Panc1 (cell line): Measurements from ENCODE around the gene EDC3. TPM values are rescaled to one million over a fixed set of nuclear protein-coding genes. Genes with fewer than 3 reads are reported as not detected.

Experiments
- ATAC-seq: fragments of 200-7000 bp; cut with Tn5 transposase; 2 replicates; pipeline ENCODE4 v1.9.1; 2020; ENCODE audit warnings: mild to moderate bottlenecking, moderate library complexity
- BruUV-seq: library from RNA; stranded (reverse); fragments of 400-500 nt; replicated peaks from 2 replicates; lab custom pipeline; 2021; lab: Mats Ljungman, UMichigan
- CTCF ChIA-PET: fragments of 300-600 bp; sonication (Branson Sonifier 250); formaldehyde crosslinking; loops from one replicate; lab custom pipeline; 2022; ENCODE audit warnings: antibody characterized with exemption; lab: Charles Lee
- POLR2A ChIA-PET: fragments of 300-600 bp; sonication (Branson Sonifier 250); formaldehyde crosslinking; loops from one replicate; lab custom pipeline; 2022; ENCODE audit warnings: antibody characterized with exemption; lab: Charles Lee
- DNase-seq: peaks from one replicate; pipeline ENCODE4 v3.0.0-alpha.2; 2010; ENCODE audit warnings: low read depth, low spot score
- H3K27ac ChIP-seq: 2 replicates; pipeline ENCODE4 v1.5.1; 2011; ENCODE audit warnings: mild to moderate bottlenecking, low read length, inconsistent platforms
- H3K27me3 ChIP-seq: fragments of 200-500 bp; sonication (Bioruptor generic); 2 replicates; pipeline ENCODE4 v1.6.0; 2014; ENCODE audit warnings: low read length, inconsistent platforms; ENCODE audit not compliant: control insufficient read depth, insufficient read depth
- H3K36me3 ChIP-seq: fragments of 200-500 bp; sonication (Bioruptor generic); 2 replicates; pipeline ENCODE4 v1.5.1; 2014; ENCODE audit warnings: inconsistent platforms, mild to moderate bottlenecking, low read length, moderate library complexity; ENCODE audit not compliant: control insufficient read depth, insufficient read depth
- H3K4me1 ChIP-seq: 2 replicates; pipeline ENCODE4 v1.5.1; 2011; ENCODE audit warnings: inconsistent platforms, mild to moderate bottlenecking, low read length, moderate library complexity; ENCODE audit not compliant: control insufficient read depth, insufficient read depth
- H3K4me3 ChIP-seq, 2 experiments: 2 replicates each; pipeline ENCODE4 v1.5.1; 2011 to 2012; ENCODE audit warnings: low read depth in 2 of 2, low read length in 2 of 2, mild to moderate bottlenecking in 2 of 2, inconsistent platforms in 1 of 2, moderate library complexity in 1 of 2
- H3K9me3 ChIP-seq: fragments of 200-500 bp; sonication (Bioruptor generic); 2 replicates; pipeline ENCODE4 v1.5.1; 2014; ENCODE audit warnings: low read depth, mild to moderate bottlenecking, inconsistent platforms, low read length, moderate library complexity; ENCODE audit not compliant: control insufficient read depth, insufficient read depth
- POLR2AphosphoS5 ChIP-seq: IDR thresholded peaks from 2 replicates; pipeline ENCODE4 v1.6.1; 2012; ENCODE audit warnings: mild to moderate bottlenecking, low read depth, low read length, moderate library complexity
- SIN3A ChIP-seq: IDR thresholded peaks from 2 replicates; pipeline ENCODE4 v1.6.1; 2012; ENCODE audit warnings: low read depth, mild to moderate bottlenecking, low read length, moderate library complexity, borderline replicate concordance; ENCODE audit not compliant: insufficient read depth
- TCF7L2 ChIP-seq: IDR thresholded peaks from 2 replicates; pipeline ENCODE4 v1.6.1; 2011; ENCODE audit warnings: mild to moderate bottlenecking, low read depth, low read length, inconsistent platforms
- in situ Hi-C: cut with HindIII; loops from 2 replicates; pipeline ENCODE4 v1.10.0; 2016; ENCODE audit warnings: low sequenced_read_pairs, low pct_unique_long_range_greater_than_20kb
- intact Hi-C: fragments of 100-400 bp; cut with micrococcal nuclease; formaldehyde crosslinking; loops from one replicate; pipeline ENCODE4 v1.10.0; 2022; ENCODE audit not compliant: unreplicated experiment
- total RNA-seq: library from RNA; stranded (reverse); gene quantifications from one replicate; pipeline ENCODE4 v1.2.1, GENCODE V29; 2021; ENCODE audit not compliant: unreplicated experiment
- TF ChIP-seq, protein P1 (sequence below), 2 experiments: IDR thresholded peaks; 2 replicates each; pipeline ENCODE4 v1.6.1; 2011 to 2012; ENCODE audit warnings: low read depth in 2 of 2, control low read depth in 1 of 2, low read length in 1 of 2, mild to moderate bottlenecking in 1 of 2, moderate library complexity in 1 of 2; ENCODE audit not compliant: insufficient read depth in 1 of 2
- TF ChIP-seq, protein P2 (sequence below): fragments of 450-650 bp; IDR thresholded peaks from 2 replicates; pipeline ENCODE4 v1.5.1; 2017; ENCODE audit warnings: mild to moderate bottlenecking

The EDC3 gene
- total RNA-seq, 1 experiment from 2014 or later, result 45.5 TPM

DNA sequence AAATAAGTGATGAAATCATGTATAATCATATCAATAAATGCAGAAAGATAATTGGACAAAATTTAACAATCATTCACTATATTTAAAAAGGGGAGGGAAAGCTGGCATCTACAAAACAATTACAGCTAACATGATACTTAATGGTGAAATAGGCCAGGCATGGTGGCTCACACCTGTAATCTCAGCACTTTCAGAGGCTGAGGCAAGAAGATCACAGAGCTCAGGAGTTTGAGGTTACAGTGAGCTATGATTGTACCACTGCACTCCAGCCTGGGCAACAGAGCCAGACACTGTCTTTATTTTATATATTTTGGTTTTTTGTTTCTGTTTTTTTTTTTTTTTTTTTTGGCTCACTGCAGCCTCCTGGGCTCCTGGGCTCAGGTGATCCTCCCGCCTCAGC lies 12.1 kb downstream of the EDC3 start:
- POLR2A ChIA-PET, result interaction anchor here (0.6 kb wide), 1 partner anchor 58 kb away, joined by 4 read pairs; no protein-coding TSS in a partner anchor
- H3K27ac ChIP-seq, result no peak overlapping the region

DNA sequence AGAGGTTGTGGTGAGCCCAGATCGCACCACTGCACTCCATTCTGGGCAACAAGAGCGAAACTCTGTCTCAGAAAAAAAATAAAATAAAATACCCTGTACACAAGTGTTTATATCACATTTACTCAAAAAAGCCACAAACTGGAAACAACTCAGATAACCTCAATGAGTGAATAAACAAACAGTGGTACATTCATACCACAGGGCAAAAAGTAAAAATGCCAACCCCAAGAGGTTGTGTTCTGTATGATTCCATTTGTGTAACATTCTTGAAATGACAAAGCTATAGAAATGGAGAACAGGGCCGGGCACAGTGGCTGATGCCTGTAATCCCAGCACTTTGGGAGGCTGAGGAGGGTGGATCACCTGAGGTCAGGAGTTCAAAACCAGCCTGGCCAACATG lies 12.9 kb downstream of the EDC3 start:
- H3K4me3 ChIP-seq, result no peak overlapping the region
- no peaks in the 10 kb centered on the region for H3K4me1 ChIP-seq
- TF ChIP-seq, protein P1, sequence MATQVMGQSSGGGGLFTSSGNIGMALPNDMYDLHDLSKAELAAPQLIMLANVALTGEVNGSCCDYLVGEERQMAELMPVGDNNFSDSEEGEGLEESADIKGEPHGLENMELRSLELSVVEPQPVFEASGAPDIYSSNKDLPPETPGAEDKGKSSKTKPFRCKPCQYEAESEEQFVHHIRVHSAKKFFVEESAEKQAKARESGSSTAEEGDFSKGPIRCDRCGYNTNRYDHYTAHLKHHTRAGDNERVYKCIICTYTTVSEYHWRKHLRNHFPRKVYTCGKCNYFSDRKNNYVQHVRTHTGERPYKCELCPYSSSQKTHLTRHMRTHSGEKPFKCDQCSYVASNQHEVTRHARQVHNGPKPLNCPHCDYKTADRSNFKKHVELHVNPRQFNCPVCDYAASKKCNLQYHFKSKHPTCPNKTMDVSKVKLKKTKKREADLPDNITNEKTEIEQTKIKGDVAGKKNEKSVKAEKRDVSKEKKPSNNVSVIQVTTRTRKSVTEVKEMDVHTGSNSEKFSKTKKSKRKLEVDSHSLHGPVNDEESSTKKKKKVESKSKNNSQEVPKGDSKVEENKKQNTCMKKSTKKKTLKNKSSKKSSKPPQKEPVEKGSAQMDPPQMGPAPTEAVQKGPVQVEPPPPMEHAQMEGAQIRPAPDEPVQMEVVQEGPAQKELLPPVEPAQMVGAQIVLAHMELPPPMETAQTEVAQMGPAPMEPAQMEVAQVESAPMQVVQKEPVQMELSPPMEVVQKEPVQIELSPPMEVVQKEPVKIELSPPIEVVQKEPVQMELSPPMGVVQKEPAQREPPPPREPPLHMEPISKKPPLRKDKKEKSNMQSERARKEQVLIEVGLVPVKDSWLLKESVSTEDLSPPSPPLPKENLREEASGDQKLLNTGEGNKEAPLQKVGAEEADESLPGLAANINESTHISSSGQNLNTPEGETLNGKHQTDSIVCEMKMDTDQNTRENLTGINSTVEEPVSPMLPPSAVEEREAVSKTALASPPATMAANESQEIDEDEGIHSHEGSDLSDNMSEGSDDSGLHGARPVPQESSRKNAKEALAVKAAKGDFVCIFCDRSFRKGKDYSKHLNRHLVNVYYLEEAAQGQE (IDR thresholded peaks at IDR 0.05; ENCODE audit: insufficient read depth in 1 of 2, low read depth in 2 of 2, low read length in 1 of 2), result no peak
- no peak for TF ChIP-seq POLR2AphosphoS5
- no peak for TF ChIP-seq SIN3A
- no peak for DNase-seq
- BruUV-seq, result no TSS peak
- H3K27ac ChIP-seq, result no peak overlapping the region
- in situ Hi-C loops (no loop called here), intact Hi-C loops (no loop called here)
- CTCF ChIA-PET, result no interaction called here
- H3K9me3 ChIP-seq, result no peaks in the 10 kb centered on the region
- no peak for ATAC-seq
- H3K27me3 ChIP-seq, result no peaks in the 10 kb centered on the region
- no peaks in the 10 kb centered on the region for H3K36me3 ChIP-seq
- POLR2A ChIA-PET, result no interaction called here

More for the DNA sequence above, 12.1 kb downstream of the EDC3 start:
- DNase-seq (no peak), ATAC-seq (no peak)
- intact Hi-C loops, result no loop called here
- in situ Hi-C loops, result no loop called here
- Histone ChIP-seq H3K36me3 (no peaks in the 10 kb centered on the region), H3K27me3 (no peaks in the 10 kb centered on the region), H3K4me1 (no peaks in the 10 kb centered on the region), H3K9me3 (no peaks in the 10 kb centered on the region), H3K4me3 (no peak overlapping the region)
- BruUV-seq, result no TSS peak
- CTCF ChIA-PET, result interaction anchor here (0.6 kb wide), 1 partner anchor 308 kb away, joined by 4 read pairs; no protein-coding TSS in a partner anchor
- TF ChIP-seq POLR2AphosphoS5, result no peak

DNA sequence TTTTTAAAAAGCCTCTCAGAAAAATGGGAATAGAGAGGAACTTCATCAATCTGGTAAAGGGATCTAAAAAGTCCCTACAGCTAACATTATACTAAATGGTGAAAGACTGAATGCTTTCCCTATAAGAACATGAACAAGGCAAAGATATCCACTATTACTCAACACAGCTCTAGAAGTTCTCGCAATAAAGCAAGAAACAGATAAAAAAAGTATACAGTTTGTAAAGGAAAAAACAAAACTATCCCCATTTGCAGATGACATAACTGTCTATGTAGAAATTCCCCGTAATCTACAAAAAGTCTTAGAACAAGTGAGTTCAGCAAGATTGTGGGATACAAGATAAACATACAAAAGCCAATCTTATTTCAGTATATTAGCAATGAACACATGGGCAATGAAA lies 15.4 kb downstream of the EDC3 start:
- no TSS peak for BruUV-seq
- Histone ChIP-seq H3K4me3 (no peak overlapping the region), H3K27me3 (no peaks in the 10 kb centered on the region), H3K36me3 (no peaks in the 10 kb centered on the region), H3K4me1 (no peaks in the 10 kb centered on the region), H3K9me3 (no peaks in the 10 kb centered on the region), H3K27ac (no peak overlapping the region)
- DNase-seq (no peak), ATAC-seq (no peak)
- TF ChIP-seq, protein P2, sequence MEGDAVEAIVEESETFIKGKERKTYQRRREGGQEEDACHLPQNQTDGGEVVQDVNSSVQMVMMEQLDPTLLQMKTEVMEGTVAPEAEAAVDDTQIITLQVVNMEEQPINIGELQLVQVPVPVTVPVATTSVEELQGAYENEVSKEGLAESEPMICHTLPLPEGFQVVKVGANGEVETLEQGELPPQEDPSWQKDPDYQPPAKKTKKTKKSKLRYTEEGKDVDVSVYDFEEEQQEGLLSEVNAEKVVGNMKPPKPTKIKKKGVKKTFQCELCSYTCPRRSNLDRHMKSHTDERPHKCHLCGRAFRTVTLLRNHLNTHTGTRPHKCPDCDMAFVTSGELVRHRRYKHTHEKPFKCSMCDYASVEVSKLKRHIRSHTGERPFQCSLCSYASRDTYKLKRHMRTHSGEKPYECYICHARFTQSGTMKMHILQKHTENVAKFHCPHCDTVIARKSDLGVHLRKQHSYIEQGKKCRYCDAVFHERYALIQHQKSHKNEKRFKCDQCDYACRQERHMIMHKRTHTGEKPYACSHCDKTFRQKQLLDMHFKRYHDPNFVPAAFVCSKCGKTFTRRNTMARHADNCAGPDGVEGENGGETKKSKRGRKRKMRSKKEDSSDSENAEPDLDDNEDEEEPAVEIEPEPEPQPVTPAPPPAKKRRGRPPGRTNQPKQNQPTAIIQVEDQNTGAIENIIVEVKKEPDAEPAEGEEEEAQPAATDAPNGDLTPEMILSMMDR, result no peak
- no peak for TF ChIP-seq TCF7L2
- TF ChIP-seq POLR2AphosphoS5, result no peak
- TF ChIP-seq, protein P1 (IDR thresholded peaks at IDR 0.05; ENCODE audit: insufficient read depth in 1 of 2, low read depth in 2 of 2, low read length in 1 of 2), result no peak
- TF ChIP-seq SIN3A, result no peak
- in situ Hi-C loops (no loop called here), intact Hi-C loops (no loop called here)
- CTCF ChIA-PET, result no interaction called here
- POLR2A ChIA-PET, result no interaction called here
